Measurements from ENCODE around the gene FIP1L1. TPM values are rescaled to one million over a fixed set of nuclear protein-coding genes. Genes with fewer than 3 reads are reported as not detected.
"Not testable (repeated sequence)": the region's sequence is repeated elsewhere in the genome, so short reads cannot be mapped to it uniquely, and the experiment has no call there.

FIP1L1 gene, protein sequence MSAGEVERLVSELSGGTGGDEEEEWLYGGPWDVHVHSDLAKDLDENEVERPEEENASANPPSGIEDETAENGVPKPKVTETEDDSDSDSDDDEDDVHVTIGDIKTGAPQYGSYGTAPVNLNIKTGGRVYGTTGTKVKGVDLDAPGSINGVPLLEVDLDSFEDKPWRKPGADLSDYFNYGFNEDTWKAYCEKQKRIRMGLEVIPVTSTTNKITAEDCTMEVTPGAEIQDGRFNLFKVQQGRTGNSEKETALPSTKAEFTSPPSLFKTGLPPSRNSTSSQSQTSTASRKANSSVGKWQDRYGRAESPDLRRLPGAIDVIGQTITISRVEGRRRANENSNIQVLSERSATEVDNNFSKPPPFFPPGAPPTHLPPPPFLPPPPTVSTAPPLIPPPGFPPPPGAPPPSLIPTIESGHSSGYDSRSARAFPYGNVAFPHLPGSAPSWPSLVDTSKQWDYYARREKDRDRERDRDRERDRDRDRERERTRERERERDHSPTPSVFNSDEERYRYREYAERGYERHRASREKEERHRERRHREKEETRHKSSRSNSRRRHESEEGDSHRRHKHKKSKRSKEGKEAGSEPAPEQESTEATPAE
- total RNA-seq = 46.0 to 50.9 TPM (median 46.0 TPM) in 3 replicates
- long read RNA-seq, transcript FIP1L1-206 (2 exons, 341 nt) = major isoform, 9 of 99 reads
- long read RNA-seq, partial matches to known transcripts = 1 of 99 reads
- long read RNA-seq, other reads (novel, unspliced or antisense) = 82 of 99 reads

DNA sequence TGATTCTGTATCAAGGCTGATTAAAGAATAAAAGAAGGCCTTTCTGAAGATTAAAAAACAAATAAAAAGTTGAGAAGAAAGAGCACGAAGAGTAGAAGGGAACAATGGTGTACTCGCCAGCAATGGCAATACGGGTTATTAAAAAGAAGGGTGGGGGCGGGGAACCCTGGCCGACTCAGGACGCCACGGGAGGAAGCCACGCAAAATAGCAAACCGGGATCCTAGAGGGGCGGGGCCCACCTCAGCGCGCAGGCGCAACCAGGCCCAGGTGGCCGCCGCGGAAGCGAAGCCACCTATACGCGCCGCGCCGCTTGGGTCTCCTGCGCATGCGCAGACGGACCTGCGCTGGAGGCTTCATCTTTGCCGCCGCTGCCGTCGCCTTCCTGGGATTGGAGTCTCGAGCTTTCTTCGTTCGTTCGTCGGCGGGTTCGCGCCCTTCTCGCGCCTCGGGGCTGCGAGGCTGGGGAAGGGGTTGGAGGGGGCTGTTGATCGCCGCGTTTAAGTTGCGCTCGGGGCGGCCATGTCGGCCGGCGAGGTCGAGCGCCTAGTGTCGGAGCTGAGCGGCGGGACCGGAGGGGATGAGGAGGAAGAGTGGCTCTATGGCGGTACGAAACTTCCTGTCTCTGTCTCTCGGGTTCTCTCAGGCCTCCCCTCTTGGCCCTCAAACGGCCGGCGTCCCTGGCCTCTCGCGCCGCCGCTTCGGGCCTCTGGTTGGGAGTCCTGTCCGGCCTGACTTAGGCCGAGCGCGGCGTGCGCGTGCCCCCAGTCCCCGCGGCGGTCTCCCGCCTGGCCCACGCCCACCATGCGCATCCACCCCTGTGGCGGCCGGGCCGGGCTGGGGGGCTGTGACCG lies at the start of gene FIP1L1:
Gene FIP1L1 (plus strand): TSS at position 323 of the 852 bp plus-strand sequence. CDS start 198 bp downstream, at position 521.
- peaks cover 2% of the 10 kb centered on the region for H3K36me3 Mint-ChIP-seq (ENCODE audit: low read depth)
- TF ChIP-seq, protein P1, sequence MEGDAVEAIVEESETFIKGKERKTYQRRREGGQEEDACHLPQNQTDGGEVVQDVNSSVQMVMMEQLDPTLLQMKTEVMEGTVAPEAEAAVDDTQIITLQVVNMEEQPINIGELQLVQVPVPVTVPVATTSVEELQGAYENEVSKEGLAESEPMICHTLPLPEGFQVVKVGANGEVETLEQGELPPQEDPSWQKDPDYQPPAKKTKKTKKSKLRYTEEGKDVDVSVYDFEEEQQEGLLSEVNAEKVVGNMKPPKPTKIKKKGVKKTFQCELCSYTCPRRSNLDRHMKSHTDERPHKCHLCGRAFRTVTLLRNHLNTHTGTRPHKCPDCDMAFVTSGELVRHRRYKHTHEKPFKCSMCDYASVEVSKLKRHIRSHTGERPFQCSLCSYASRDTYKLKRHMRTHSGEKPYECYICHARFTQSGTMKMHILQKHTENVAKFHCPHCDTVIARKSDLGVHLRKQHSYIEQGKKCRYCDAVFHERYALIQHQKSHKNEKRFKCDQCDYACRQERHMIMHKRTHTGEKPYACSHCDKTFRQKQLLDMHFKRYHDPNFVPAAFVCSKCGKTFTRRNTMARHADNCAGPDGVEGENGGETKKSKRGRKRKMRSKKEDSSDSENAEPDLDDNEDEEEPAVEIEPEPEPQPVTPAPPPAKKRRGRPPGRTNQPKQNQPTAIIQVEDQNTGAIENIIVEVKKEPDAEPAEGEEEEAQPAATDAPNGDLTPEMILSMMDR (IDR thresholded peaks at IDR 0.05) = peak; percentile 23
- peak within 1 kb of the TSS; percentile 96 for H3K27ac Mint-ChIP-seq (ENCODE audit: unreplicated experiment)
- peak within 1 kb of the TSS; percentile 98 for H3K4me3 Mint-ChIP-seq (ENCODE audit: unreplicated experiment)
- DNase-seq (ENCODE audit: low spot score) = peak; percentile 94
- H3K4me1 Mint-ChIP-seq (ENCODE audit: low read depth) = peaks cover 36% of the 10 kb centered on the region
- H3K9me3 Mint-ChIP-seq (ENCODE audit: low read depth) = no peaks in the 10 kb centered on the region
- no peaks in the 10 kb centered on the region for H3K27me3 Mint-ChIP-seq (ENCODE audit: low read depth)

DNA sequence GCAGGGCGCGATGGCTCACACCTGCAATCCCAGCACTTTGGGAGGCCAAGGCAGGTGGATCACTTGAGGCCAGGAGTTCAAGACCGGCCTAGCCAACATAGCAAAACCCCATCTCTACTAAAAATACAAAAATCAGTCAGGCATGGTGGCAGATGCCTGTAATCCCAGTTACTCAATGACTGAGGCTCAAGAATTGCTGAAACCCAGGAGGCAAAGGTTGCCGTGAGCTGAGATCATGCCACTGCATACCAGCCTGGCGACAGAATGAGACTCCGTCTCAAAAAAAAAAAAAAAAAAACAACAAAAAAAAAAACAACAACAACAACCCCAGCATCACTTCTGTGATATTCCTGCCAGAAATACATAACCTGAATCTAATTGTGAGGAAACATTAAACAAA lies 42.5 kb upstream of the FIP1L1 start:
- H3K4me1 Mint-ChIP-seq (ENCODE audit: low read depth); H3K36me3 Mint-ChIP-seq (ENCODE audit: low read depth); H3K9me3 Mint-ChIP-seq (ENCODE audit: low read depth): not testable (repeated sequence)

DNA sequence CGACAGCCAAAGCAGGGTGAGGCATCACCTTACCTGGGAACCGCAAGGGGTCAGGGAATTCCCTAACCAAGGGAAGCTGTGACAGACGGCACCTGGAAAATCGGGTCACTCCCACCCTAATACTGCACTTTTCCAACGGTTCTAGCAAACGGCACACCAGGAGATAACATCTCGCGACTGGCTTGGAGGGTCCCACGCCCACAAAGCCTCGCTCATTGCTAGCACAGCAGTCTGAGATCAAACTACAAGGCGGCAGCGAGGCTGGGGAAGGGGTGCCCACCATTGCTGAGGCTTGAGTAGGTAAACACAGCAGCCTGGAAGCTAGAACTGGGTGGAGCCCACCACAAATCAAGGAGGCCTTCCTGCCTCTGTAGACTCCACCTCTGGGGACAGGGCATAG lies 37.3 kb upstream of the FIP1L1 start:
- peak; percentile 66 for DNase-seq (ENCODE audit: low spot score)
- H3K4me3 Mint-ChIP-seq (ENCODE audit: unreplicated experiment); H3K27ac Mint-ChIP-seq (ENCODE audit: unreplicated experiment); H3K36me3 Mint-ChIP-seq (ENCODE audit: low read depth); H3K27me3 Mint-ChIP-seq (ENCODE audit: low read depth); H3K4me1 Mint-ChIP-seq (ENCODE audit: low read depth): not testable (repeated sequence)
- peaks cover 14% of the 10 kb centered on the region for H3K9me3 Mint-ChIP-seq (ENCODE audit: low read depth)

More for the DNA sequence above, 42.5 kb upstream of the FIP1L1 start:
- not testable (repeated sequence) for H3K4me3 Mint-ChIP-seq (ENCODE audit: unreplicated experiment); H3K27ac Mint-ChIP-seq (ENCODE audit: unreplicated experiment); H3K27me3 Mint-ChIP-seq (ENCODE audit: low read depth); DNase-seq (ENCODE audit: low spot score)

DNA sequence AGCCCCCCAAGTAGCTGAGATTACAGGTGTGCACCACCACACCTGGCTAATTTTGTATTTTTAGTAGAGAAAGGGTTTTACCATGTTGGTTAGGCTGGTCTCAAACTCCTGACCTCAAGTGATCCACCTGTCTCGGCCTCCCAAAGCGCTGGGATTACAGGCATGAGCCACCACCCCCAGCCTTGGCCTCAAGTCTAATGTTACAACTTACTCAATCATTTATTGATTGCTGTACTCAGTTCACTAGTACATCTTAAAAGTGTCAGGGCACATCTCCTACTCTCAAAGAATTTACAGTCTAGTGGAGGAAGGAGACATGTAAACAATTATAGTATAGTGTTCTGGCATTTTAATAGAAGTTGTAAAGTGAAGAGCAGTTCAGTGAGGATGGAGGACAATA lies 31.0 kb upstream of the FIP1L1 start:
- H3K27ac Mint-ChIP-seq (ENCODE audit: unreplicated experiment); H3K27me3 Mint-ChIP-seq (ENCODE audit: low read depth); DNase-seq (ENCODE audit: low spot score); H3K4me3 Mint-ChIP-seq (ENCODE audit: unreplicated experiment); H3K36me3 Mint-ChIP-seq (ENCODE audit: low read depth): not testable (repeated sequence)
- Mint-ChIP-seq H3K4me1 (ENCODE audit: low read depth) (peaks cover 11% of the 10 kb centered on the region), H3K9me3 (ENCODE audit: low read depth) (peaks cover 10% of the 10 kb centered on the region)

DNA sequence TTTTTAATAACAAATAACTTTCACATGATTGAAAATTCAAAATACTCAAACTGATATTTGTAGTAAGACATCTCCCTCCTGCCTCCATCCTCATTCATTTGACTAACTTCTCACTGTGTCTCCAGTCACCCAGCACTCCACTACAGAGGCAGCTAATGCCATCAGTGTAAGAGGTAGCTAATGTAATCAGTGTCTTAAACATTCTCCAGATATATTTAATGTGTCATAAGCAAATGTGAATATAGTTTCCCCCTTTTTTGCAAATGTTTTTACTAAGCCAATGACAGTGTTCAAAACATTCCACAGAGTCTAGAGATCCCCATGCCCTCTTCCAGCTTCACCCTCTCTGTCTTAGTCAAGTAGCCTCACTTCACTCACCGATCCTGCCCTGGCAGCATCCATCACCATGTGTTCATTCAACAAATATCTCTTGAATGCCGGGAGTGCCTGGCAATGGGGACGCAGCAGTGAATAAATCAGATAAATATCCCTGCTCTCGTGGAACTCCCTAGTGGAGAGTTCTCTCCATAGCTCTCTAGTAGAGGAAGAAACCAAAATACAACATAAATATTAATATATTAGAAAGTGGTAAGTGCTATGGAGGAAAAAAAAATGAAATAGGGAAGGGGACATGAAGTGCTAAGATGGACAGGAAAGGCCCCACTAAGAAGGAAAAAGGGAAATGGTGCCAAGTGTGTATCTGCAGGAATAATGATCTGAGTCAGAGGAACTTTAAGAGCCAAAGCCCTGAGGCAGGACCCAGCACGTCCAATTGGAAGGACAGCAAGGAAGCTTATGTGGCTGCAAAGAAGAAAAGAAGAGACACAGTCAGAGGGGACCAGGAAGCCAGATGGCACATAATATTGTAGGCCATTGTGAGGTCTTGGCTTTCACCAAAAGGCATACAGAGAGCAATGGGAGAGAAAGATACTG lies 30.3 kb upstream of the FIP1L1 start:
- no peak overlapping the region for H3K4me3 Mint-ChIP-seq (ENCODE audit: unreplicated experiment)
- H3K27ac Mint-ChIP-seq (ENCODE audit: unreplicated experiment) = peak overlapping the region; percentile 43
- TF ChIP-seq, protein P1 (IDR thresholded peaks at IDR 0.05) = no peak
- H3K9me3 Mint-ChIP-seq (ENCODE audit: low read depth) = peaks cover 7% of the 10 kb centered on the region
- H3K36me3 Mint-ChIP-seq (ENCODE audit: low read depth) = peaks cover 9% of the 10 kb centered on the region
- peaks cover 11% of the 10 kb centered on the region for H3K4me1 Mint-ChIP-seq (ENCODE audit: low read depth)
- DNase-seq (ENCODE audit: low spot score) = no peak
- H3K27me3 Mint-ChIP-seq (ENCODE audit: low read depth) = no peaks in the 10 kb centered on the region

DNA sequence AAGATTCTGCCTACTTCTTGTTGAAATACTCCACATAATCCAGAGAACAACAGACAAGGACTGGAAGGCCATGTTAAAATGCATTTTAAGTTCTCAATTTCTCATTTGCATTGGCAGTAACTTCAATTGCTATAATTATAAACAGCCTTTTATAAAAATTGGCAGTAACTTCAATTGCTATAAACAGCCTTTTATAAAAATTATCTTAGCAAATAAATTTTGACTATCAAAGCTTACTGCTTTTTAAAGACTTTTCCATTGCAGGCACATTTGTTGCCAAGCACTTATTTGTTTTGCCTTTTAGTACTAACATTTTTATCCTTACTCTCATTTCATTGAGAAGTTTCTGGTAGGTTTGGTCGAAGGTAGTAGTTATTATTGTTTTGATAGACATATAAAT lies 29.4 kb upstream of the FIP1L1 start:
- H3K36me3 Mint-ChIP-seq (ENCODE audit: low read depth) = peaks cover 10% of the 10 kb centered on the region
- H3K4me1 Mint-ChIP-seq (ENCODE audit: low read depth) = peaks cover 11% of the 10 kb centered on the region
- no peak overlapping the region for H3K4me3 Mint-ChIP-seq (ENCODE audit: unreplicated experiment)

More for the DNA sequence above, 29.4 kb upstream of the FIP1L1 start:
- DNase-seq (ENCODE audit: low spot score) = no peak
- H3K27ac Mint-ChIP-seq (ENCODE audit: unreplicated experiment) = no peak overlapping the region
- no peaks in the 10 kb centered on the region for H3K27me3 Mint-ChIP-seq (ENCODE audit: low read depth)
- H3K9me3 Mint-ChIP-seq (ENCODE audit: low read depth) = peaks cover 7% of the 10 kb centered on the region
- TF ChIP-seq, protein P1 (IDR thresholded peaks at IDR 0.05) = no peak
